ENCODE data around the gene MKRN2OS.

Gene MKRN2OS

GRCh38 chr3:12571986-12572385, 26.7 kb upstream of the MKRN2OS start:
- Histone ChIP-seq H3K27me3 (ENCODE audit: insufficient read depth, poor library complexity, severe bottlenecking) (no peaks in the 10 kb centered on the region), H3K36me3 (ENCODE audit: low read depth) (peaks cover 73% of the 10 kb centered on the region), H3K27ac (ENCODE audit: poor library complexity, severe bottlenecking) (no peak overlapping the region), H3K9me3 (ENCODE audit: severe bottlenecking) (no peaks in the 10 kb centered on the region), H3K4me1 (ENCODE audit: insufficient read depth, poor library complexity, severe bottlenecking) (no peaks in the 10 kb centered on the region), H3K4me3 (ENCODE audit: severe bottlenecking) (no peak overlapping the region)
- ATAC-seq (ENCODE audit: low read depth) (no peak), DNase-seq (ENCODE audit: low spot score) (no peak)
- TF ChIP-seq, protein P1, sequence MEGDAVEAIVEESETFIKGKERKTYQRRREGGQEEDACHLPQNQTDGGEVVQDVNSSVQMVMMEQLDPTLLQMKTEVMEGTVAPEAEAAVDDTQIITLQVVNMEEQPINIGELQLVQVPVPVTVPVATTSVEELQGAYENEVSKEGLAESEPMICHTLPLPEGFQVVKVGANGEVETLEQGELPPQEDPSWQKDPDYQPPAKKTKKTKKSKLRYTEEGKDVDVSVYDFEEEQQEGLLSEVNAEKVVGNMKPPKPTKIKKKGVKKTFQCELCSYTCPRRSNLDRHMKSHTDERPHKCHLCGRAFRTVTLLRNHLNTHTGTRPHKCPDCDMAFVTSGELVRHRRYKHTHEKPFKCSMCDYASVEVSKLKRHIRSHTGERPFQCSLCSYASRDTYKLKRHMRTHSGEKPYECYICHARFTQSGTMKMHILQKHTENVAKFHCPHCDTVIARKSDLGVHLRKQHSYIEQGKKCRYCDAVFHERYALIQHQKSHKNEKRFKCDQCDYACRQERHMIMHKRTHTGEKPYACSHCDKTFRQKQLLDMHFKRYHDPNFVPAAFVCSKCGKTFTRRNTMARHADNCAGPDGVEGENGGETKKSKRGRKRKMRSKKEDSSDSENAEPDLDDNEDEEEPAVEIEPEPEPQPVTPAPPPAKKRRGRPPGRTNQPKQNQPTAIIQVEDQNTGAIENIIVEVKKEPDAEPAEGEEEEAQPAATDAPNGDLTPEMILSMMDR (IDR thresholded peaks at IDR 0.05; ENCODE audit: poor library complexity, severe bottlenecking) = no peak

- DNase-seq (ENCODE audit: low spot score) (no peak), ATAC-seq (ENCODE audit: low read depth) (no peak)
- H3K27me3 ChIP-seq (ENCODE audit: insufficient read depth, poor library complexity, severe bottlenecking) = no peaks in the 10 kb centered on the region
- H3K27ac ChIP-seq (ENCODE audit: poor library complexity, severe bottlenecking) = no peak overlapping the region
- TF ChIP-seq, protein P1 (IDR thresholded peaks at IDR 0.05; ENCODE audit: poor library complexity, severe bottlenecking) = no peak
- H3K4me1 ChIP-seq (ENCODE audit: insufficient read depth, poor library complexity, severe bottlenecking) = no peaks in the 10 kb centered on the region
- H3K4me3 ChIP-seq (ENCODE audit: severe bottlenecking) = no peak overlapping the region
- H3K36me3 ChIP-seq (ENCODE audit: low read depth) = peaks cover 58% of the 10 kb centered on the region
- peaks cover 4% of the 10 kb centered on the region for H3K9me3 ChIP-seq (ENCODE audit: severe bottlenecking)
Observed at GRCh38 chr3:12569836-12570235, 24.5 kb upstream of the MKRN2OS start.

DNA sequence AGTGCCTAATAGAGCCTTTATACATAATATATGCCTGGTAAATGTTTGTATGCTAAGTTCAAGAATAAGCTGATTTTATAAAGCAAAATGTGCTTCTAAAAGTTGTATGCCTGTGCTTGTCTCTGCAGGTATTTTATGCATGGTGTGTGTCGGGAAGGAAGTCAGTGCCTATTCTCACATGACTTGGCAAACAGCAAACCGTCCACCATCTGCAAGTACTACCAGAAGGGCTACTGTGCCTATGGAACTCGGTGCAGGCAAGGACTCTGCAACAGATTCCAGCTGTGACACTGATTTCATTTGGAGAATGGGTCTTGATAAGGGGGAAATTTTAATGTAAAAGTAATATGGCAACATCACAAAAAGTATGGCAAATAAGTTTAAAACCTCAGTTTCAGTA, 23.4 kb upstream of the MKRN2OS start:
- DNase-seq (ENCODE audit: low spot score) (no peak), ATAC-seq (ENCODE audit: low read depth) (no peak)
- Histone ChIP-seq H3K4me1 (ENCODE audit: insufficient read depth, poor library complexity, severe bottlenecking) (no peaks in the 10 kb centered on the region), H3K9me3 (ENCODE audit: severe bottlenecking) (peaks cover 4% of the 10 kb centered on the region), H3K27me3 (ENCODE audit: insufficient read depth, poor library complexity, severe bottlenecking) (no peaks in the 10 kb centered on the region), H3K27ac (ENCODE audit: poor library complexity, severe bottlenecking) (no peak overlapping the region), H3K4me3 (ENCODE audit: severe bottlenecking) (no peak overlapping the region), H3K36me3 (ENCODE audit: low read depth) (peaks cover 49% of the 10 kb centered on the region)
- TF ChIP-seq, protein P1 (IDR thresholded peaks at IDR 0.05; ENCODE audit: poor library complexity, severe bottlenecking) = no peak

- no peak for ATAC-seq (ENCODE audit: low read depth)
- Histone ChIP-seq H3K36me3 (ENCODE audit: low read depth) (peaks cover 34% of the 10 kb centered on the region), H3K27ac (ENCODE audit: poor library complexity, severe bottlenecking) (no peak overlapping the region)
Observed at GRCh38 chr3:12566976-12567375, 21.7 kb upstream of the MKRN2OS start.

GRCh38 chr3:12562451-12562850, 17.2 kb upstream of the MKRN2OS start:
- peaks cover 9% of the 10 kb centered on the region for H3K4me1 ChIP-seq (ENCODE audit: insufficient read depth, poor library complexity, severe bottlenecking)
- TF ChIP-seq, protein P1 (IDR thresholded peaks at IDR 0.05; ENCODE audit: poor library complexity, severe bottlenecking) = no peak
- peaks cover 4% of the 10 kb centered on the region for H3K9me3 ChIP-seq (ENCODE audit: severe bottlenecking)
- no peaks in the 10 kb centered on the region for H3K27me3 ChIP-seq (ENCODE audit: insufficient read depth, poor library complexity, severe bottlenecking)
- ATAC-seq (ENCODE audit: low read depth) (no peak), DNase-seq (ENCODE audit: low spot score) (no peak)
- no peak overlapping the region for H3K4me3 ChIP-seq (ENCODE audit: severe bottlenecking)
- peaks cover 5% of the 10 kb centered on the region; the same call in 1 of the 2 replicates for H3K36me3 ChIP-seq (ENCODE audit: low read depth)
- H3K27ac ChIP-seq (ENCODE audit: poor library complexity, severe bottlenecking) = no peak overlapping the region

More at GRCh38 chr3:12566976-12567375, 21.7 kb upstream of the MKRN2OS start:
- no peaks in the 10 kb centered on the region for H3K27me3 ChIP-seq (ENCODE audit: insufficient read depth, poor library complexity, severe bottlenecking)
- no peak overlapping the region for H3K4me3 ChIP-seq (ENCODE audit: severe bottlenecking)
- peaks cover 4% of the 10 kb centered on the region for H3K9me3 ChIP-seq (ENCODE audit: severe bottlenecking)
- H3K4me1 ChIP-seq (ENCODE audit: insufficient read depth, poor library complexity, severe bottlenecking) = no peaks in the 10 kb centered on the region
- DNase-seq (ENCODE audit: low spot score) = no peak
- TF ChIP-seq, protein P1 (IDR thresholded peaks at IDR 0.05; ENCODE audit: poor library complexity, severe bottlenecking) = no peak
